Heart left ventricle (tissue), 16 donors: ENCODE measurements around the gene TBCK. TPM values are rescaled to one million over a fixed set of nuclear protein-coding genes. Genes with fewer than 3 reads are reported as not detected.

Experiments
- ATAC-seq, 4 donors: fragments of 200-7000 bp; cut with Tn5 transposase; one replicate each; pipeline ENCODE4 v1.9.1; 2020 to 2022; ENCODE audit warnings: moderate library complexity in 4 of 4, mild to moderate bottlenecking in 3 of 4, moderate number of reproducible peaks in 1 of 4
- DNase-seq, 5 donors: peaks; one replicate each; pipeline ENCODE4 v3.0.0-alpha.2; 2020
- H3K27ac ChIP-seq, 12 donors: fragments of 200-600 bp; sonication (generic) in 4 of 12; one replicate each; pipeline versions ENCODE4 v1.5.0 to v1.8.0; 2016 to 2022; ENCODE audit warnings: mild to moderate bottlenecking in 2 of 12
- H3K27me3 ChIP-seq, 9 donors: fragments of 200-600 bp; sonication (generic) in 2 of 9; one replicate each; pipeline versions ENCODE4 v1.5.1 to v1.8.0; 2016 to 2022; ENCODE audit warnings: mild to moderate bottlenecking in 3 of 9
- H3K36me3 ChIP-seq, 9 donors: fragments of 200-600 bp; sonication (generic) in 2 of 9; one replicate each; pipeline versions ENCODE4 v1.5.0 to v1.8.0; 2018 to 2022; ENCODE audit warnings: mild to moderate bottlenecking in 2 of 9
- H3K4me1 ChIP-seq, 12 donors: fragments of 200-600 bp; sonication (generic) in 4 of 12; one replicate each; pipeline versions ENCODE4 v1.5.0 to v1.8.0; 2016 to 2022; ENCODE audit warnings: mild to moderate bottlenecking in 3 of 12
- H3K4me3 ChIP-seq, 12 donors: fragments of 200-600 bp; sonication (generic) in 4 of 12; one replicate each; pipeline versions ENCODE4 v1.5.0 to v1.8.0; 2017 to 2022; ENCODE audit warnings: mild to moderate bottlenecking in 9 of 12, moderate library complexity in 4 of 12
- H3K9me3 ChIP-seq, 12 donors: fragments of 200-600 bp; sonication (generic) in 4 of 12; one replicate each; pipeline versions ENCODE4 v1.5.0 to v1.8.0; 2016 to 2022; ENCODE audit warnings: mild to moderate bottlenecking in 1 of 12
- POLR2A ChIP-seq, 2 donors: fragments of 450-650 bp; IDR thresholded peaks; one replicate each; pipeline ENCODE4 v1.6.1; 2017; ENCODE audit warnings: antibody characterized with exemption in 2 of 2, mild to moderate bottlenecking in 2 of 2, moderate library complexity in 2 of 2
- WGBS, 4 donors: extraction: QIAGEN DNeasy Blood & Tissue Kit in 2 of 4; methylation state at CpG; one replicate each; pipeline versions ENCODE4 v1.1.5 to v1.1.7; 2013 to 2018; 5-methylcytosine and 5-hydroxymethylcytosine counted together
- intact Hi-C, 10 donors: fragments of 100-400 bp; cut with DNase I; formaldehyde crosslinking; loops; one replicate each; pipeline versions ENCODE4 v1.11.1 to v1.14.2; 2022
- polyA plus RNA-seq, 2 donors: library from polyadenylated mRNA; stranded (reverse); fragments of 200-250 nt; gene quantifications; one replicate each; pipeline ENCODE4 v1.2.3, GENCODE V29; 2013
- total RNA-seq, 9 donors: library from RNA; depleted of rRNA in 2 of 9; stranded (reverse); fragments of >200 nt in 2 of 9; fragmentation: NEBNext Ultra II Directional in 3 of 9; extraction: Animal tissue kit (Norgen Biotek cat#: 25700) in 3 of 9; gene quantifications; one replicate each; pipeline versions ENCODE4 v1.1.0 to v1.2.4, GENCODE V29; 2016 to 2023
- TF ChIP-seq, protein P1 (sequence below), 12 donors: fragments of 200-600 bp; sonication (generic) in 4 of 12; IDR thresholded peaks; one replicate each; pipeline versions ENCODE4 v1.5.0 to v1.8.0; 2018 to 2022; ENCODE audit warnings: antibody characterized with exemption in 12 of 12, mild to moderate bottlenecking in 5 of 12
- donor health status: ischemic (EF 13 %, LVEDD 7.1; RV severe dilation, severe dysfunction).
- donor health status: healthy with polysubstance abuse.
- donor health status: DM: no; HTN: yes; CAD: no.
- donor health status: DM: no; HTN: no; CAD: no.
- donor health status: ischemic (EF 25% LVEDD 6.9; RV normal size, moderate dysfunction).
- donor health status: ischemic (EF 25% LVEDD 5.7; RV mildly dilated, moderate dysfunction).
- donor health status: healthy.
- donor health status: DM: yes; HTN: yes; CAD: no.
- donor health status: ischemic (EF 35%, LVEDD 5.7; RV mildly dilated, moderate dysfunction).
- donor health status: nonischemic (EF 11% LVEDD 7.7; RV severe dilation, severe dysfunction).
- donor health status: DM: yes; HTN: yes; CAD: no.
- donor health status: PGD.
- donor health status: ischemic (EF 29% LVEDD 5.4; RV normal size, mild dysfunction).
- donor health status: nonischemic (EF 23%, LVEDD 6.1; RV moderate dilation, normal function).

Gene TBCK
- total and polyA plus RNA-seq, 11 donors: 5.0 to 27.1 (median 14.6) TPM

DNA sequence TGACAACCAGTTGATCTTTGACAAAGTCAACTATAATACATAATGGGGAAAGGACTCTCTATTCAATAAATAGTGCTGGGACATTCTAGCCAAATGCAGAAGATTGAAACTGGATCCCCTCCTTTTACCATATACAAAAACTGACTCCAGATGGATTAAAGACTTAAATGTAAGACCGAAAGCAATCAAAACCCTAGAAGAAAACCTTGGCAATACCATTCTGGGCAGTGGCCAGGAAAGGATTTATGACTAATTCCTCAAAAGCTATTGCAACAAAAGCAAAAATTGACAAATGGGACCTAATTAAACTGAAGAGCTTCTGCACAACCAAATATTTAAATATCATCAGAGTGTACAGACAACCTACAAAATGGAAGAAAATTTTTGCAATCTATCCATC, 235.6 kb downstream of the TBCK start:
- intact Hi-C loops: no loop called here
- H3K4me1 ChIP-seq: no peaks in the 10 kb centered on the region
- peaks cover 0 to 7% (median 0%) of the 10 kb centered on the region in 9 donors for H3K36me3 ChIP-seq
- H3K4me3 ChIP-seq: no peak overlapping the region
- TF ChIP-seq, protein P1, sequence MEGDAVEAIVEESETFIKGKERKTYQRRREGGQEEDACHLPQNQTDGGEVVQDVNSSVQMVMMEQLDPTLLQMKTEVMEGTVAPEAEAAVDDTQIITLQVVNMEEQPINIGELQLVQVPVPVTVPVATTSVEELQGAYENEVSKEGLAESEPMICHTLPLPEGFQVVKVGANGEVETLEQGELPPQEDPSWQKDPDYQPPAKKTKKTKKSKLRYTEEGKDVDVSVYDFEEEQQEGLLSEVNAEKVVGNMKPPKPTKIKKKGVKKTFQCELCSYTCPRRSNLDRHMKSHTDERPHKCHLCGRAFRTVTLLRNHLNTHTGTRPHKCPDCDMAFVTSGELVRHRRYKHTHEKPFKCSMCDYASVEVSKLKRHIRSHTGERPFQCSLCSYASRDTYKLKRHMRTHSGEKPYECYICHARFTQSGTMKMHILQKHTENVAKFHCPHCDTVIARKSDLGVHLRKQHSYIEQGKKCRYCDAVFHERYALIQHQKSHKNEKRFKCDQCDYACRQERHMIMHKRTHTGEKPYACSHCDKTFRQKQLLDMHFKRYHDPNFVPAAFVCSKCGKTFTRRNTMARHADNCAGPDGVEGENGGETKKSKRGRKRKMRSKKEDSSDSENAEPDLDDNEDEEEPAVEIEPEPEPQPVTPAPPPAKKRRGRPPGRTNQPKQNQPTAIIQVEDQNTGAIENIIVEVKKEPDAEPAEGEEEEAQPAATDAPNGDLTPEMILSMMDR (IDR thresholded peaks at IDR 0.05): no peak
- no peak for TF ChIP-seq POLR2A (IDR thresholded peaks at IDR 0.05)
- no peak for ATAC-seq
- H3K27ac ChIP-seq: no peak overlapping the region
- DNase-seq: no peak
- 93 to 99% (median 95%) methylated on average over 1 of the region's 1 CpG for WGBS, 4 donors
- peaks cover 0 to 60% (median 8%) of the 10 kb centered on the region in 12 donors for H3K9me3 ChIP-seq
- no peaks in the 10 kb centered on the region for H3K27me3 ChIP-seq

DNA sequence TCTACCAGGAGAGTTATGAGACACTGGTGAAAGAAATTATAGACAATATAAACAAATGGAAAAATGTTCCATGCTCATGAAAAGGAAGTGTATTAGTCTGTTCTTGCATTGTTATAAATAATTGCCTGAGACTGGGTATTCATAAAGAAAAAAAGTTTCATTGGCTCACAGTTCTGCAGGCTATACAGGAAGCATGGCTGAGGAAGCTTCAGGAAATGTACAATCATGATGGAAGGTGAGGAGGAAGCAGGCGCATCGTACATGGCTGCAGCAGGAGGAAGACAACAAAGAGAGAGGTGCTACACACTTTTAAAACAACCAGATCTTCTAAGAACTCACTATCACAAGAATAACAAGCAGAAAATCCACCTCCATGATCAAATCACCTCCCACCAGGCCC, 236.4 kb downstream of the TBCK start:
- no peak for ATAC-seq
- WGBS, 4 donors: 53 to 85% (median 79%) methylated on average over 2 of the region's 2 CpGs
- H3K9me3 ChIP-seq: peaks cover 0 to 52% (median 8%) of the 10 kb centered on the region in 12 donors
- no peak overlapping the region for H3K4me3 ChIP-seq
- no peak for TF ChIP-seq POLR2A (IDR thresholded peaks at IDR 0.05)
- TF ChIP-seq, protein P1 (IDR thresholded peaks at IDR 0.05): no peak
- intact Hi-C loops: no loop called here
- H3K4me1 ChIP-seq: no peaks in the 10 kb centered on the region
- H3K36me3 ChIP-seq: peaks cover 0 to 10% (median 0%) of the 10 kb centered on the region in 9 donors
- H3K27me3 ChIP-seq: no peaks in the 10 kb centered on the region
- no peak for DNase-seq
- H3K27ac ChIP-seq: no peak overlapping the region

DNA sequence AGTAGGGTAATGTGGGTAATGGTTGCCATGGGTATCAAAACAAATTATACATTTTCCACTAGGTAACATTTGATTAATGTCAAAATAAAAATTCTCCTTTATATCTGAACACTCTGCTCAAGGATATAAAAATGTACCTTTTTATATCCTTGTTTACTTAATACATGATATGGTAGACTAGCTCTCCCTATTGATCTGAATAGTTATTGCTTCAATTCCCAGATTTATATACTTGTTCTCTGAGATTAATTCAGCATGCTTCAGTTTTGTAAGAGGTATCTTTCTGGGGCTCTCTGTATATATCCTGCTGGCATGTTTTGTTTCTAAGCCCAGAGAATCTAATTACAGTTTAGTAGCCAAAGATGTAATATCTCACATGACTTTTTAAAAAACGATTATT, 251.0 kb downstream of the TBCK start:
- intact Hi-C loops: no loop called here
- no peak for DNase-seq
- TF ChIP-seq, protein P1 (IDR thresholded peaks at IDR 0.05): peak in 3 of 12 donors; percentile 7 to 15 (median 10)
- no peak for TF ChIP-seq POLR2A (IDR thresholded peaks at IDR 0.05)
- H3K4me1 ChIP-seq: no peaks in the 10 kb centered on the region
- H3K27ac ChIP-seq: no peak overlapping the region
- peaks cover 0 to 17% (median 0%) of the 10 kb centered on the region in 12 donors for H3K9me3 ChIP-seq
- no peaks in the 10 kb centered on the region for H3K36me3 ChIP-seq
- WGBS, 4 donors: 85 to 96% (median 89%) methylated on average over 1 of the region's 1 CpG
- H3K4me3 ChIP-seq: no peak overlapping the region
- ATAC-seq: no peak
- no peaks in the 10 kb centered on the region for H3K27me3 ChIP-seq

DNA sequence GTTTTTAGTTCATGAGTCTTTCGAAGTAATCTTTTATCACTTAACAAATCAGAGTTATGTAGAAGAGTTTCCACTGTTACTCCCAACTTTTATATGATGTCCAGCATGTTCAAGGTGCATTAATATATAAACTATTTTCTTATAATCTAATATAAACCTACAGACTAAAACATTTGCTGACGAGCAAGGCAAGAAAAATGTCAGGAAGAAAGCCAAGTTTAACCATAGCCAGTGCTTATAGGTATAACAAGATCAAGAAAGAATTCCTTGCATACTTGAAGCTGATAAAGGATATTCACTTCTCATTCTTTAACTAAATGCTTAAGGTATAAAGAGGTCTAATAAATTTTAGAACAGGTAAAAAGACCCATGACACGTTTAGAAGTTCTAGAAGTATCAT, 253.0 kb downstream of the TBCK start:
- Histone ChIP-seq H3K4me1 (no peaks in the 10 kb centered on the region), H3K9me3 (peaks cover 0 to under 1% (median 0%) of the 10 kb centered on the region in 12 donors), H3K27me3 (no peaks in the 10 kb centered on the region), H3K27ac (no peak overlapping the region), H3K36me3 (no peaks in the 10 kb centered on the region), H3K4me3 (no peak overlapping the region)
- intact Hi-C loops: no loop called here
- WGBS, 4 donors: 66 to 75% (median 70%) methylated on average over 3 of the region's 3 CpGs
- DNase-seq: no peak
- no peak for TF ChIP-seq POLR2A (IDR thresholded peaks at IDR 0.05)
- TF ChIP-seq, protein P1 (IDR thresholded peaks at IDR 0.05): no peak
- no peak for ATAC-seq
